K562 (cell line): ENCODE measurements around the gene MAB21L4. TPM values are rescaled to one million over a fixed set of nuclear protein-coding genes. Genes with fewer than 3 reads are reported as not detected.

ENCODE experiments used
- ATAC-seq: fragments of 200-7000 bp; cut with Tn5 transposase; 3 replicates; pipeline ENCODE4 v1.9.1; 2020; ENCODE audit warnings: moderate library complexity
- BruUV-seq: library from RNA; stranded (reverse); fragments of 400-500 nt; replicated peaks from 2 replicates; lab custom pipeline; 2021; lab: Mats Ljungman, UMichigan
- CTCF ChIA-PET: fragments of 300-600 bp; formaldehyde crosslinking; extraction: SDS; loops from one replicate; lab custom pipeline; 2021; ENCODE audit warnings: low intra/inter-chr PET ratio; lab: Yijun Ruan, JAX
- POLR2A ChIA-PET: fragments of 300-600, 350-650 bp; sonication (Branson Sonifier 250); formaldehyde crosslinking; extraction: SDS; loops from one replicate; lab custom pipeline; 2021; ENCODE audit warnings: antibody characterized with exemption, inconsistent platforms; lab: Yijun Ruan, JAX
- DNase-seq, 4 experiments: peaks; one replicate each; pipeline versions ENCODE4 v3.0.0 to v3.0.0-alpha.2; 2011 to 2018; ENCODE audit warnings: low spot score in 3 of 4, mixed read lengths in 3 of 4; ENCODE audit errors: extremely low read depth in 1 of 4
- FAIRE-seq: peaks from 2 replicates; lab custom pipeline; 2011; peaks lifted over from hg19 to GRCh38; lab: Jason Lieb, UNC
- H2AFZ ChIP-seq: 2 replicates; pipeline ENCODE4 v1.6.0; 2011; ENCODE audit warnings: low read depth, low read length, control low read depth, inconsistent platforms
- H3K27ac ChIP-seq: fragments of 200-600 bp; 3 replicates; pipeline ENCODE4 v1.8.0; 2011; ENCODE audit warnings: low read depth, mild to moderate bottlenecking, control low read depth, inconsistent platforms, low read length, moderate library complexity, mixed read lengths; ENCODE audit errors: extremely low read depth
- H3K27me3 ChIP-seq, 2 experiments: fragments of 300-600 bp in 1 of 2; 2 replicates in 1 of 2; 3 replicates in 1 of 2; pipeline versions ENCODE4 v1.6.0 to v1.8.0; 2011; ENCODE audit warnings: inconsistent platforms in 2 of 2, low read length in 2 of 2, mild to moderate bottlenecking in 1 of 2, mixed read lengths in 1 of 2, moderate library complexity in 1 of 2; ENCODE audit not compliant: control insufficient read depth in 2 of 2, insufficient read depth in 2 of 2
- H3K36me3 ChIP-seq: fragments of 300-600 bp; 3 replicates; pipeline ENCODE4 v1.8.0; 2011; ENCODE audit warnings: mild to moderate bottlenecking, low read length, inconsistent platforms; ENCODE audit not compliant: control insufficient read depth, insufficient read depth
- H3K4me1 ChIP-seq, 2 experiments: fragments of 200-600 bp in 1 of 2; replicated peaks in 1 of 2; 2 replicates in 1 of 2; 3 replicates in 1 of 2; pipeline versions ENCODE4 v1.5.1 to v1.8.0; 2011; ENCODE audit warnings: inconsistent platforms in 2 of 2, low read length in 2 of 2, mild to moderate bottlenecking in 1 of 2, mixed read lengths in 1 of 2, moderate library complexity in 1 of 2; ENCODE audit not compliant: control insufficient read depth in 2 of 2, insufficient read depth in 2 of 2
- H3K4me2 ChIP-seq: 2 replicates; pipeline ENCODE4 v1.6.1; 2011; ENCODE audit warnings: low read length, control low read depth, inconsistent platforms, mixed read lengths; ENCODE audit not compliant: insufficient read depth
- H3K4me3 ChIP-seq: fragments of 200-600 bp; sonication (generic), shearing (Covaris generic); 2 replicates; pipeline ENCODE4 v1.5.1; 2016; ENCODE audit warnings: control low read depth, inconsistent platforms
- H3K79me2 ChIP-seq: fragments of 200-600 bp; 3 replicates; pipeline ENCODE4 v1.8.0; 2011; ENCODE audit warnings: low read length, inconsistent platforms; ENCODE audit not compliant: control insufficient read depth, insufficient read depth
- H3K9ac ChIP-seq, 2 experiments: 2 replicates each; pipeline versions ENCODE4 v1.6.0 to v1.6.1; 2011; ENCODE audit warnings: low read depth in 2 of 2, low read length in 2 of 2, control low read depth in 1 of 2, inconsistent platforms in 1 of 2, mild to moderate bottlenecking in 1 of 2, mixed read lengths in 1 of 2; ENCODE audit not compliant: insufficient read depth in 1 of 2
- H3K9me1 ChIP-seq: one replicate; pipeline ENCODE4 v1.6.0; 2011; ENCODE audit warnings: inconsistent platforms, mild to moderate bottlenecking, low read length, moderate library complexity; ENCODE audit not compliant: control insufficient read depth, insufficient read depth
- H3K9me3 ChIP-seq: replicated peaks from 2 replicates; pipeline ENCODE4 v1.5.1; 2011; ENCODE audit warnings: low read depth, low read length, inconsistent platforms; ENCODE audit not compliant: control insufficient read depth, insufficient read depth
- H4K20me1 ChIP-seq: replicated peaks from 2 replicates; pipeline ENCODE4 v1.6.1; 2011; ENCODE audit warnings: low read length, inconsistent platforms, mixed read lengths; ENCODE audit not compliant: control insufficient read depth, insufficient read depth
- BDP1 ChIP-seq: IDR thresholded peaks from 3 replicates; pipeline ENCODE4 v1.6.1; 2011; ENCODE audit not compliant: insufficient read length, insufficient read depth
- CBX2 ChIP-seq: fragments of 200-600 bp; sonication (generic); IDR thresholded peaks from one replicate; pipeline ENCODE4 v1.6.1; 2012; ENCODE audit warnings: mild to moderate bottlenecking, low read length, inconsistent platforms; ENCODE audit not compliant: insufficient read depth, poor library complexity, severe bottlenecking
- HNRNPH1 ChIP-seq: fragments of 200-400 bp; formaldehyde crosslinking; optimal IDR thresholded peaks from 2 replicates; pipeline ENCODE3; 2017; ENCODE audit warnings: low read depth, mild to moderate bottlenecking, low read length, moderate library complexity
- HNRNPUL1 ChIP-seq: fragments of 200-400 bp; formaldehyde crosslinking; IDR thresholded peaks from 2 replicates; pipeline ENCODE4 v1.6.1; 2017; ENCODE audit warnings: low read length
- LEF1 ChIP-seq: fragments of 450-650 bp; IDR thresholded peaks from 2 replicates; pipeline ENCODE4 v1.6.1; 2016; ENCODE audit warnings: mild to moderate bottlenecking
- PHF20 ChIP-seq: fragments of 450-650 bp; IDR thresholded peaks from 2 replicates; pipeline ENCODE4 v1.6.1; 2018; ENCODE audit not compliant: partially characterized antibody
- RBBP5 ChIP-seq: fragments of 200-600 bp; sonication (generic); IDR thresholded peaks from 2 replicates; pipeline ENCODE4 v1.6.1; 2012; ENCODE audit warnings: borderline replicate concordance, mild to moderate bottlenecking, low read length, control low read depth, inconsistent platforms; ENCODE audit not compliant: insufficient read depth, poor library complexity, severe bottlenecking
- SFPQ ChIP-seq: fragments of 200-400 bp; formaldehyde crosslinking; IDR thresholded peaks from 2 replicates; pipeline ENCODE4 v1.6.1; 2017; ENCODE audit warnings: mild to moderate bottlenecking, low read depth, low read length, moderate library complexity
- SMARCC2 ChIP-seq: fragments of 450-650 bp; IDR thresholded peaks from 2 replicates; pipeline ENCODE4 v1.6.1; 2017; ENCODE audit warnings: antibody characterized with exemption, moderate library complexity, mild to moderate bottlenecking, low read depth
- SRSF1 ChIP-seq: fragments of 200-400 bp; formaldehyde crosslinking; IDR thresholded peaks from 2 replicates; pipeline ENCODE4 v1.6.1; 2017; ENCODE audit warnings: mild to moderate bottlenecking, low read depth, low read length, moderate library complexity
- TEAD4 ChIP-seq, 2 experiments: sonication (generic) in 1 of 2; formaldehyde crosslinking in 1 of 2; IDR thresholded peaks; 2 replicates each; pipeline versions ENCODE4 v1.6.1 to v1.8.0; 2012 to 2022; ENCODE audit warnings: borderline replicate concordance in 1 of 2, inconsistent platforms in 1 of 2, low read length in 1 of 2, mild to moderate bottlenecking in 1 of 2, missing genetic modification reagents in 1 of 2
- ZBTB8A ChIP-seq: fragments of 450-650 bp; IDR thresholded peaks from 2 replicates; pipeline ENCODE4 v1.6.1; 2018; ENCODE audit warnings: mild to moderate bottlenecking, moderate library complexity; ENCODE audit not compliant: partially characterized antibody
- ZNF280A ChIP-seq: fragments of 450-650 bp; IDR thresholded peaks from 2 replicates; pipeline ENCODE4 v1.6.1; 2018; ENCODE audit warnings: mild to moderate bottlenecking, low read depth; ENCODE audit not compliant: partially characterized antibody
- WGBS: fragments of 100-300 bp; shearing (Covaris generic); methylation state at CpG from one replicate; pipeline ENCODE4 v1.1.6; 2016; ENCODE audit warnings: low coverage, mixed read lengths; ENCODE audit not compliant: insufficient coverage; ENCODE audit errors: missing lambda C conversion rate; 5-methylcytosine and 5-hydroxymethylcytosine counted together
- in situ Hi-C: fragments of 300-500 bp; cut with MboI; formaldehyde crosslinking; loops from 4 replicates; pipeline ENCODE4 v1.15.0; 2018; ENCODE audit warnings: inconsistent platforms, mixed read lengths
- intact Hi-C: fragments of 100-400 bp; cut with micrococcal nuclease; formaldehyde crosslinking; loops from 2 replicates; pipeline ENCODE4 v1.14.2; 2022
- polyA plus RNA-seq, 8 experiments: library from polyadenylated mRNA; depleted of rRNA in 4 of 8; stranded (reverse) in 5 of 8; unstranded in 3 of 8; fragments of >200 nt; fragmentation: Nextera tagmentation in 2 of 8; fragmentation: Illumina TruSeq in 1 of 8; extraction: Ambion mirVana in 2 of 8; extraction: Trizol in 1 of 8; gene quantifications; 2 replicates each; pipeline versions ENCODE4 v1.2.1 to v1.2.3, GENCODE V29; 2011 to 2014; ENCODE audit warnings: inconsistent platforms in 1 of 8, missing spikeins in 1 of 8
- total RNA-seq, 7 experiments: library from RNA; depleted of rRNA in 6 of 7; stranded (reverse); fragments of >200 nt in 6 of 7; fragmentation: Illumina TruSeq in 2 of 7; extraction: Trizol in 2 of 7; gene quantifications; 2 replicates each; pipeline versions ENCODE4 v1.2.1 to v1.2.3, GENCODE V29; 2011 to 2021; ENCODE audit warnings: low replicate concordance in 1 of 7
- TF ChIP-seq, protein P1 (sequence below): fragments of 450-650 bp; IDR thresholded peaks from 2 replicates; pipeline ENCODE4 v1.6.1; 2016

Gene MAB21L4
- total and polyA plus RNA-seq, 9 of the 15 experiments (the other 6 are each of a cell fraction or from before 2014, with no cell fraction given), result 0.03 TPM; not detected in 8

DNA sequence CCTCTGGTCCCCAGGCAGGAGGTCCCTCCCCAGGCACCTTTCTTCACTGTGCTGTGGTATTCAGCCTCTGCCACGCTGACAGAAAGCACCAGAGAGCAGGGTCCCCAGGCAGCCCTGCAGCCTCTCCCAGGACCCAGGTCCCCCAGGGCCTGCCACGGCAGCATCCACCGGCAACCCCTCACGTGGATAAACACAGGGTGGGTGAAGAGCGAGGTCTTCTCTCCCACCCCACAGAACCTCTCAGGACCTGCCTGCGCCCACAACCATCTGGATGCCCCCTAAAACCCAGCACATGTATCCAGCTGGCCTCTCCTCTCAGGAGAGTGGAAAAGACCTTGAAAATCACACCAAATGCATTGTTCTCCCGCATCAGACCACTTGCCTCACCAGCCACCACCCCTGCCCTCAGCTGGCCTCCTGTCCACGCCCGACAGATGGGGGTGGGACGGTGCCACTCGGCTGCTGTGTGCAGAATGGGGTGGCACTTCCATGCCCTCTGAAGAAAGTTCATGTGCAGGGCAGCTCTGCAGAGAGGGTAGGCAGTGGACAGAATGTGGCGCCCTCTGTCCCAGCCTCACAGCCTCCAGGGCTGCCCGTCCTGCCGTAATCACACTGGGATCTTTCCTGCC lies 6.1 kb upstream of the MAB21L4 start:
- Histone ChIP-seq H4K20me1 (0 out of 2 replicates have a peak, but pooled peaks cover 7% of the 10 kb centered on the region), H3K36me3 (no peaks in the 10 kb centered on the region), H3K9me3 (no peaks in the 10 kb centered on the region), H3K27ac (no peak overlapping the region), H3K27me3 (peaks cover 0 to 52% of the 10 kb centered on the region in 2 experiments; a peak in 3 of 5 replicates), H3K79me2 (no peaks in the 10 kb centered on the region), H3K4me1 (peaks cover 0 to 6% of the 10 kb centered on the region in 2 experiments; a peak in 1 of 5 replicates), H3K4me3 (no peak overlapping the region), H3K4me2 (no peak overlapping the region), H2AFZ (no peak overlapping the region), H3K9ac (no peak overlapping the region), H3K9me1 (no peaks in the 10 kb centered on the region)
- DNase-seq (no peak), ATAC-seq (no peak), FAIRE-seq (no peak)
- CTCF ChIA-PET, result no interaction called here
- intact Hi-C loops, result no loop called here
- no peak for TF ChIP-seq HNRNPH1
- TF ChIP-seq RBBP5, result no peak
- TF ChIP-seq SRSF1, result no peak
- no peak for TF ChIP-seq PHF20
- no peak for TF ChIP-seq SMARCC2
- TF ChIP-seq TEAD4 (IDR thresholded peaks at IDR 0.05; ENCODE audit: low read length), result no peak
- TF ChIP-seq TEAD4 (CRISPR knock-in tag; IDR thresholded peaks at IDR 0.05; ENCODE audit: borderline replicate concordance), result no peak
- no peak for TF ChIP-seq ZBTB8A
- TF ChIP-seq LEF1, result no peak
- no peak for TF ChIP-seq HNRNPUL1
- TF ChIP-seq, protein P1, sequence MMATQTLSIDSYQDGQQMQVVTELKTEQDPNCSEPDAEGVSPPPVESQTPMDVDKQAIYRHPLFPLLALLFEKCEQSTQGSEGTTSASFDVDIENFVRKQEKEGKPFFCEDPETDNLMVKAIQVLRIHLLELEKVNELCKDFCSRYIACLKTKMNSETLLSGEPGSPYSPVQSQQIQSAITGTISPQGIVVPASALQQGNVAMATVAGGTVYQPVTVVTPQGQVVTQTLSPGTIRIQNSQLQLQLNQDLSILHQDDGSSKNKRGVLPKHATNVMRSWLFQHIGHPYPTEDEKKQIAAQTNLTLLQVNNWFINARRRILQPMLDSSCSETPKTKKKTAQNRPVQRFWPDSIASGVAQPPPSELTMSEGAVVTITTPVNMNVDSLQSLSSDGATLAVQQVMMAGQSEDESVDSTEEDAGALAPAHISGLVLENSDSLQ, result no peak
- no peak for TF ChIP-seq BDP1
- TF ChIP-seq CBX2, result no peak
- TF ChIP-seq ZNF280A, result no peak
- TF ChIP-seq SFPQ, result no peak
- POLR2A ChIA-PET, result interaction anchor here (0.6 kb wide), 1 partner anchor 40 kb away, joined by 3 read pairs; no protein-coding TSS in a partner anchor
- BruUV-seq, result no TSS peak
- in situ Hi-C loops, result no loop called here
- 7% methylated on average over 13 of the region's 14 CpGs for WGBS
